ENCODE measurements around the gene SYVN1. TPM values are rescaled to one million over a fixed set of nuclear protein-coding genes. Genes with fewer than 3 reads are reported as not detected.
"Not testable (repeated sequence)": the region's sequence is repeated elsewhere in the genome, so short reads cannot be mapped to it uniquely, and the experiment has no call there.

SYVN1 gene
- total RNA-seq, 1 donor from 2014 or later, result 57.1 TPM

DNA sequence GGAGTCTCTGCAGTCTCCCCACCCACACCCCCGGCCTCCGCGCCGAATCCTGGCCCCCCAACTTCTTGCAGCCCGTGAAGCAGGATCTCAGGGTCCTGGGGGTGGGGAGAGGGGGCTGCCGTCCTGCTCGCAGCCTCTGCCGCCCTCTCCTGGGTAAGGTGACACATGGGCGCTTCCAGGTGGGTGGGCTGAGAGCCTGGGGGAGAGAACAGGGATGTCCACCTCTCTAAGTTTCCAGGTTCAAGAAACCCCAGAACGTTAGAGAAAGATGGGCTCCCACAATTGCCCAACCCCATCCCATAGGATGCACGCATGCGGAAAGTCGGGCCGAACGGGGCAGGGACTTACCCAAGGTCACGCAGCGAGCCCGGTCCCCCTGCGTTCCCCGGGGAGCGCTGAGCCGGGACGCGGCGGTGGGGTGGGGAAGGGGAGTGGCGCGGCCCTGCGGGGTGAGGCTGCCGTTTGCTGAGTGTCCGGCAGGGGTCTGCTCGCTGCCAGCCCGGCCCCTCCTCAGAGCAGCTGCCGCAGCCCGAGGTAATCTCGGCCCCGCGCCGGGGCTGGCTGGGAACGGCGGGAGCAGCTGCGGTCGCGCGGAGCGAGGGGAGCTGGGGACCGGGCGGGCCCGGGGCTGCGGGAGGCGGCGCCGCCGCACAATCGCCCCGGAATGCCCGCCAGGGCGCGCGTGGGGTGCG is 46.7 kb upstream of the SYVN1 start:
- Mint-ChIP-seq H3K4me1 (ENCODE audit: unreplicated experiment) (peaks cover 13% of the 10 kb centered on the region), H3K27ac (ENCODE audit: unreplicated experiment) (no peak overlapping the region), H3K4me3 (ENCODE audit: unreplicated experiment) (peak overlapping the region; percentile 82), H3K27me3 (ENCODE audit: unreplicated experiment) (no peaks in the 10 kb centered on the region), H3K9me3 (ENCODE audit: unreplicated experiment) (no peaks in the 10 kb centered on the region), H3K36me3 (ENCODE audit: unreplicated experiment) (no peaks in the 10 kb centered on the region)
- TF ChIP-seq, protein P1, sequence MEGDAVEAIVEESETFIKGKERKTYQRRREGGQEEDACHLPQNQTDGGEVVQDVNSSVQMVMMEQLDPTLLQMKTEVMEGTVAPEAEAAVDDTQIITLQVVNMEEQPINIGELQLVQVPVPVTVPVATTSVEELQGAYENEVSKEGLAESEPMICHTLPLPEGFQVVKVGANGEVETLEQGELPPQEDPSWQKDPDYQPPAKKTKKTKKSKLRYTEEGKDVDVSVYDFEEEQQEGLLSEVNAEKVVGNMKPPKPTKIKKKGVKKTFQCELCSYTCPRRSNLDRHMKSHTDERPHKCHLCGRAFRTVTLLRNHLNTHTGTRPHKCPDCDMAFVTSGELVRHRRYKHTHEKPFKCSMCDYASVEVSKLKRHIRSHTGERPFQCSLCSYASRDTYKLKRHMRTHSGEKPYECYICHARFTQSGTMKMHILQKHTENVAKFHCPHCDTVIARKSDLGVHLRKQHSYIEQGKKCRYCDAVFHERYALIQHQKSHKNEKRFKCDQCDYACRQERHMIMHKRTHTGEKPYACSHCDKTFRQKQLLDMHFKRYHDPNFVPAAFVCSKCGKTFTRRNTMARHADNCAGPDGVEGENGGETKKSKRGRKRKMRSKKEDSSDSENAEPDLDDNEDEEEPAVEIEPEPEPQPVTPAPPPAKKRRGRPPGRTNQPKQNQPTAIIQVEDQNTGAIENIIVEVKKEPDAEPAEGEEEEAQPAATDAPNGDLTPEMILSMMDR (IDR thresholded peaks at IDR 0.05), result peak; percentile 64
- peak; percentile 94 for DNase-seq (ENCODE audit: extremely low spot score, unreplicated experiment)

DNA sequence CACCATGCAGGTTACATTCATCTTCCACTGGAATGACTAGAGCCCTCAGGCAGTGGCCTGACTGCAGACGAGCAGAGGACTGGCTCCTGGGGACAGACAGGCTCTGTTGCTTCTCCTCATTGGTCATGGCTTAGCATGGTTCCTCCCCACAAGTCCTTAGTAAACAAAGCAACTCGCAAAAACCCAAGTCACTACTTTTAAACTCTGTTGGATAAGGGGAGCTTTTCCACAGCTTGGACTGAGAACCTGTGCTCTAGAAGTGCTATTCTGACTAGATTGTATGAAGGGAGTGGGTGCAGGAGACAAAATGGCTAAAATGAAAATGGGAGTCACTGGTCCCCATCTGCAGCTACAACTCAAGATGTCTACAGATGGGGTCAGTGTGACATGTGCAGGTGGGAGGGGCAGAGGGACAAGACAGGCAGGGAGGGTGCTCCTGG is 40.3 kb upstream of the SYVN1 start:
- H3K4me3 Mint-ChIP-seq (ENCODE audit: unreplicated experiment); DNase-seq (ENCODE audit: extremely low spot score, unreplicated experiment); H3K27me3 Mint-ChIP-seq (ENCODE audit: unreplicated experiment); H3K36me3 Mint-ChIP-seq (ENCODE audit: unreplicated experiment); H3K27ac Mint-ChIP-seq (ENCODE audit: unreplicated experiment); H3K9me3 Mint-ChIP-seq (ENCODE audit: unreplicated experiment); H3K4me1 Mint-ChIP-seq (ENCODE audit: unreplicated experiment): not testable (repeated sequence)

DNA sequence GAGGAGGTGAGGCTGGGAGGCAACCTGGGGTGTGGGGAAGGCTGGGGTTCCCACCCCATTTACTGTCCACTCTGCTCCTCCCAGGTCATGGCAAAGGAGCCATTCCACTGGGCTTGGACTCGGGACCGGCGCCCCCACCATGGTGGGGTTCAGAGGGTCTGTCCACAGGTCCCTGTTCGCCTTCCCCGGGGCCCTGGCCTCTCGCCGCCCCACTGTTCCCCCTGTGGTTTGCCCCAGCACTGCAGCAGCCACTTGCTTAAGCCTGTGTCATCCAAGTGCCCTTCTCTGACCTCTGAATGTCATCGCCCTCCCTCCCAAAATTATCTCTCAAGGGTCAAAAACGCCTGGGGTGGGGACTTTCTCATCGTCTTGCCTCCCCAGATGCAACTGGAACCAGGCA is 38.3 kb upstream of the SYVN1 start:
- no peaks in the 10 kb centered on the region for H3K9me3 Mint-ChIP-seq (ENCODE audit: unreplicated experiment)
- DNase-seq (ENCODE audit: extremely low spot score, unreplicated experiment), result no peak
- H3K36me3 Mint-ChIP-seq (ENCODE audit: unreplicated experiment), result no peaks in the 10 kb centered on the region
- no peak overlapping the region for H3K4me3 Mint-ChIP-seq (ENCODE audit: unreplicated experiment)
- no peak overlapping the region for H3K27ac Mint-ChIP-seq (ENCODE audit: unreplicated experiment)
- peaks cover 14% of the 10 kb centered on the region for H3K4me1 Mint-ChIP-seq (ENCODE audit: unreplicated experiment)
- TF ChIP-seq, protein P1 (IDR thresholded peaks at IDR 0.05), result no peak
- H3K27me3 Mint-ChIP-seq (ENCODE audit: unreplicated experiment), result no peaks in the 10 kb centered on the region

DNA sequence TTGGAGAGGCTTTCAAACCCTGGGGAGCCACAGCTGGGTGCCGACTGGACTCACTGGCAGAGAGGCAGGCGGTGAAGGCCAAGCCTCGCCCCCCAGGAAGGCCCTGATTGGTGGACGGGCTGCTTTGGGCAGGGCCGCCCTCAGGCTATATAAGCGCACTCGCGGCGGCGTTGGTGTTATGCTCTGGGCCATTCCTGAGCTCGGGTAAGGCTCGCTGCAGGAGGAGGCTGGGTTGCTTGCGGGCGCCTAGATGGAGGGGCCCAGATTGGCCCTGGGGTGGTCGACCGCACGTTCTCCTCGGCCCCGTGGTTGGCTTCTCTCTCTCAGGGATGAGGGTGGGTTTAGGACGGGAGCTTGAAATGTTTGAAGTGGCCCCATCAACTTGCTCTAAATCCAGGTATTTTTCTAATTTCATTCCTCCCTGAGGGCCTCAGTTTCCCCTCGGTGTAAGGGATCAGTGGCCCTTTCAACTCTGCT is 35.8 kb upstream of the SYVN1 start, which contains the start of gene SPDYC:
Gene SPDYC, plus strand, starts transcription at position 176 of the 477 bp plus-strand sequence. CDS start 1,125 bp downstream, outside the sequence.
- peak within 1 kb of the TSS; percentile 1 for H3K4me3 Mint-ChIP-seq (ENCODE audit: unreplicated experiment)
- no peaks in the 10 kb centered on the region for H3K36me3 Mint-ChIP-seq (ENCODE audit: unreplicated experiment)
- H3K4me1 Mint-ChIP-seq (ENCODE audit: unreplicated experiment), result peaks cover 14% of the 10 kb centered on the region
- no peaks in the 10 kb centered on the region for H3K27me3 Mint-ChIP-seq (ENCODE audit: unreplicated experiment)
- H3K9me3 Mint-ChIP-seq (ENCODE audit: unreplicated experiment), result no peaks in the 10 kb centered on the region
- DNase-seq (ENCODE audit: extremely low spot score, unreplicated experiment), result no peak
- H3K27ac Mint-ChIP-seq (ENCODE audit: unreplicated experiment), result peak within 1 kb of the TSS; percentile 89
- TF ChIP-seq, protein P1 (IDR thresholded peaks at IDR 0.05), result no peak

DNA sequence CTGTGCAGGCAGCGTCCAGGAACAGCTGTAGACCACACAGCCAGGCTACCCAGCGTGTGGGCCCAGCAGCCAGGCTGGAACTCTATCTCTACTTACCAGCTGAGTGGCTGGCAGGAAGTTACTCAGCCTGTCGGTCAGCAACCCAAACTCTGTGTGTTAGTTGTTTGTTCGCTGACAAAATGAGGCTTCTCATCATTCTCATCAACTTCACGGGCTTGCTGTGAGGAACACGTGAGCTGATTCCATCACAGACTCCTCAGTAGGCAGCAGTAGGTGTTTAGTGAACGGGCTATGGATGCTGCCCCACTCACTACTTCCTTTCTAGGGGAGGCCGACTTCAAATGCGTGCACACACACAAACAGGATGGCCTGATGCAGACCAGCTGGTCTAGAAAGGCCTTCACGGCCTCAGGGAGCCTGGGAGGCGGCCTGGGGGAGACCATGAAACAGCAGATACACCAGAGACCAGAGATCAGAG is 34.9 kb upstream of the SYVN1 start:
- H3K36me3 Mint-ChIP-seq (ENCODE audit: unreplicated experiment), result no peaks in the 10 kb centered on the region
- no peak for DNase-seq (ENCODE audit: extremely low spot score, unreplicated experiment)
- peak overlapping the region; percentile 1 for H3K4me3 Mint-ChIP-seq (ENCODE audit: unreplicated experiment)
- TF ChIP-seq, protein P1 (IDR thresholded peaks at IDR 0.05), result no peak
- H3K4me1 Mint-ChIP-seq (ENCODE audit: unreplicated experiment), result peaks cover 14% of the 10 kb centered on the region
- no peaks in the 10 kb centered on the region for H3K9me3 Mint-ChIP-seq (ENCODE audit: unreplicated experiment)
- H3K27ac Mint-ChIP-seq (ENCODE audit: unreplicated experiment), result peak overlapping the region; percentile 89
- no peaks in the 10 kb centered on the region for H3K27me3 Mint-ChIP-seq (ENCODE audit: unreplicated experiment)
